MM.1S (cell line): ENCODE measurements around the gene SLX9.

Experiments
- CTCF ChIP-seq: fragments of 300-600 bp; sonication (generic); IDR thresholded peaks from 2 replicates; pipeline ENCODE4 v1.5.1; 2016; ENCODE audit warnings: antibody characterized with exemption, low read length, mixed read lengths
- EZH2phosphoT487 ChIP-seq: fragments of 300-600 bp; sonication (generic); IDR thresholded peaks from 2 replicates; pipeline ENCODE4 v1.6.1; 2018; ENCODE audit warnings: antibody characterized with exemption, low read length

- TF ChIP-seq EZH2phosphoT487 = no peak
- TF ChIP-seq CTCF = no peak
Measured at GRCh38 chr21:44947111-44947929, 7.5 kb downstream of the SLX9 start.
